NOMO-1 treated with dmso at 0.1 percent for 144 hours (cell line): ENCODE results near the gene TMEM187.
A peak's percentile ranks its signal among the peaks of the same experiment; 100 is the strongest.
"Not testable (repeated sequence)": the region's sequence is repeated elsewhere in the genome, so short reads cannot be mapped to it uniquely, and the experiment has no call there.

Experiments
- DNase-seq: peaks from one replicate; lab custom pipeline; 2025; ENCODE audit not compliant: unreplicated experiment; lab: John Stamatoyannopoulos, UW

TMEM187 gene

DNA sequence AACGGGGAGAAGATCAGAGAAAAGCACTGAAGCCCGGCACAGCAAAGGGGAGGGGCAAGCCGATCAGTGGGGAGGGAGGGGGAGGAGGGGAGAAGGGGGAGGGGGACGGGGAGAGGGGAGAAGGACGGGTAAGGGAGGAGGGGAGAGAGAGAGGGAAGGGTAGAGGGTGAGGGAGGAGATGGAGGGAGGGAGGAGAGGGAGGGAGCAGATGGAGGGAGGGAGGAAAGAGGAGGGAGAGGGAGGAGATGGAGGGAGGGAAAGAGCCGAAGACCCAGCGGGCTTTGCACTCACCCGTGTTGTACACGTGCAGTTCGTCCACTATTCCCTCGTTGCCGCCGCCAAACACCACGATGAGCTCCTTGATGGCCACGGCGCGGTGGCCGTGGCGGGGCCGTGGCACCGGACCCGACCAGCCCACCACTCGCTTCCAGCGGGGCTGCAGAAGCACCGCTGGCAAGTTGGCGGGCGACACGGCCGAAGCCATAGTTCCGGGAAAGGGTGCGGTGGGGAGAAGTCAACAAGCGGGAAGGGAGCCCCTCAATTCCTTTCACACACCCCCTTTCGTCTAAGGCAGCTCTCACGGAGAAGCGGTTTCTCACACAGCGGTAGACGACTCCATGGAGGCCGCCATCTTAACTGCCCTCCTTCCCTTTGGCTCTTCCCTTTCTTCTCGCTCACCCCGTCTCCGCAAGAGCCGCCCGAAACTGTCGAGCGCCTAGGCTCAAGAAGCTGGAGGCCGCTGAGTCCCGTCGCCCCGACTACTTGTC, 2.0 kb upstream of the TMEM187 start:
- DNase-seq = peak; percentile 36

DNA sequence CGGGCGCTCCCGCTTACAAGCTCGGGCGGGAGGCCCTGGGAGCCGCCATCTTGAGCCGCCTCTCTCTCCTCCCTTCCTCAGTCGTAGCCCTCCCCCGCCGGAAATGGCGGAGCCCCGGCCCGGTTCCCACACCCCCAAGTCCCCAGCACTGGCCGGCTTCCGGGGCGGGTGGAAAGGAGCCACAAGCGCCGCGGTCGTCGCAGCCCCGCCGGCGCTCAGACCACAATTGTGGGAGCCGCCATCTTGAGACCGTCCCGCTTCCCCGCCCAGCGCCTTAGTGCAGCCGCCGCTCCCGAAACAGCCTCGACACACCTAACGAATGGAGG, 1.5 kb upstream of the TMEM187 start:
- peak; percentile 86 for DNase-seq

GRCh38 chrX:153971450-153972367, 845 bp upstream of the TMEM187 start, which contains the start of gene HCFC1:
Gene HCFC1, minus strand, starts transcription at chrX:153971818. Its CDS starts 978 bp downstream, at chrX:153970840.
- peak; percentile 91 for DNase-seq

DNA sequence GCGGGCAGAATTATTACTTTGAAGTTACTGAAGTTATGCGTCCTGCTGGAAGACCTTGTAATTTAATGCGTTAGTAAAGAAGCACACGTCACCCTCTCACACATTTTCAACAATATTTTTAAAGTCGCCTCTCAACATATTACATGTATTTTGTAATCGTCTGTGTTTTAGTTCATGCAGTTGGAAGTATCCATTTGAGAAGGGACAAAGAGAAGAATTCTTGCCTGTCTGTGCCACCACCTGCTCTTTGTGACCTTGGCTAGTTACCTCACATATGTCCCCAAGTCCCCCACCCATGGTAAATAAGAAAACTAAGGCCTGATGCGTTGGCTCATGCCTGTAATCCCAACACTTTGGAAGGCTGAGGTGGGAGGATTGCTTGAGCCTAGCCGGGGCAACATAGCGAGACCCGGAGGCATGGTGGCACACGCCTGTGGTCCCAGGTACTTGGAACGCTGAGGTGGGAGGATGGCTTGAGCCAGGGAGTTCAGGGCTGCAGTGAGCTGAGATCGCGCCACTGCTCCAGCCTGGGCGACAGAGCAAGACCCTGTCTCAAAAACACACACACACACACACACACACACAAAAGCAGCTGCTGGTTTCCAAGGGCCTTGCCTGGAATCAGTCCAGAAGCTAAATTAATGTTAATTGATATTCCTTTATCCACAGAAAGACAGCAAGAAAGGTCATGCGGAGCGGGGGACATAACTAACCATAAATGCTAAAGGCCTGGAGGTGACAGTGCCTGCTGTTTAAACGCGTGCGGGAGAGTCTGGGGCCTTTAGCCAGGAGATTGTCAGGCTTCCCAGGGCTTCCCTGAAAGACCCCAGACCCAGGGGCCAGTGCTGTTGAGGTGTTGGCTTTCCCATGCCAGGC, 811 bp downstream of the TMEM187 start:
- no peak for DNase-seq

GRCh38 chrX:153974003-153974725, 1.6 kb downstream of the TMEM187 start:
- no peak for DNase-seq

GRCh38 chrX:153974726-153975286, 2.3 kb downstream of the TMEM187 start:
- DNase-seq = no peak

GRCh38 chrX:153980394-153980793, 7.8 kb downstream of the TMEM187 start:
- DNase-seq = not testable (repeated sequence)

DNA sequence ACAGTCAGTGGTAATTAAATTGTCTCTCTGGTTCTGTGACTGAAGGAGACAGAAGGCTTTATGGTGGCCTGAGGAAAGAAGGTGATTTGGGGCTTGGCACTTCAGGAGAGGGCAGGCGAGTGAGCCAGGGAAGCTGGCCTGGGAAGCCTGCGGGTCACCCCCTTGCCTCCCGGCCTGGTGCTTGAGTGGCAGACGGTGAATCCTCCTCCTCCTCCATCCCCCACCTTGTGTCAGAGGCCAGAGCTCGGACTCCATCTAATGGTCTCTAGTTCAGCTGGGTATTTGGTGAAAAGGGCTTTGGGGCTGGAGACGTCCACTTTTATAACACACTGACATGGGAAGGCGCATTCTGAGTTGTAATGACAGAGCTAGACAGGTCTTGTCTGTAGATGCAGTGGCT, 8.7 kb downstream of the TMEM187 start:
- DNase-seq = no peak

- DNase-seq = peak; percentile 69
Observed at GRCh38 chrX:153981771-153982533, 9.4 kb downstream of the TMEM187 start.

DNA sequence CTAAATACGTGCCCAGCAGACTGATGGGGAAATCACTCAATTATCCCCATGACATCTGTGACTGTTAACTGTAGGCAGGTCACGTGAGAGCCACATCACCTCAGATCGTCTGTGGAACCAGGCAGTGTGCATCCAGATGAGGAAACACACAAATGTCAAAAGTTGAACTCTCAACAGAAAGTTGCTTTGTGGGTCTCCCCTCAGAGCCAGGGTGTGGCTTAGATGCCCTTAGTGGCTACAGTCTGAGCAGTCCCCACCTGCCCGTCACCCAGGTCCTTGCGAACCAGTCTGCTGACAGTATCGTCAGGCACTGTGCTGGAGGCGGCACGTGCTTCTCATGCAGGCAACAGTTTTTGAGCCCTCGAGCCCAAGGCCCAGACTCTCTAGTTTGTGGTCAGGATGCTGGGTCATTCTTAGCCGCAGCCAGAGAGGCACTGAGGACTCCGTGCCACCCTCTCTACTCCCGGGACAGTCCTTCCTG, 10.8 kb downstream of the TMEM187 start:
- peak; percentile 22 for DNase-seq

- DNase-seq = no peak
Observed at GRCh38 chrX:153984351-153985178, 12.0 kb downstream of the TMEM187 start.

DNA sequence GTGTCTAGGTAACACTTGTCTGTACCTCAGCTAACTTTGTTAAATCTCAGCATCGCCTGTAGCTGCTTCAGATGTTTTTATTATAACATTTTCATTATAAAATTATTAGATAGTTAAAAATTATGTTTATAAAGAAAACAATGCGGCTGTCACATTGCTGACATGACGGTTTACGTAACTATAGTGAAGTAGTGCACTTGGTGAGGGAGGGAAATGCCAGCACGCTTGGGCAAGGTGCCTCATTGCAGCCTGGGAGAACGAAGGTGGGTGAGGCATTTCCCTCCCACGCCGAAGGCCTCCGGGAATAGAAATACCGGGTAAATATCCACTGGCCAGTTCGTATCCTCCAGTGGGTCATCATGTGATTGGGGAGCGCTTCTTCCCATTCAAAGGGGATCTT, 15.9 kb downstream of the TMEM187 start:
- DNase-seq = no peak

- DNase-seq = no peak
Observed at GRCh38 chrX:153989973-153990655, 17.6 kb downstream of the TMEM187 start.

DNA sequence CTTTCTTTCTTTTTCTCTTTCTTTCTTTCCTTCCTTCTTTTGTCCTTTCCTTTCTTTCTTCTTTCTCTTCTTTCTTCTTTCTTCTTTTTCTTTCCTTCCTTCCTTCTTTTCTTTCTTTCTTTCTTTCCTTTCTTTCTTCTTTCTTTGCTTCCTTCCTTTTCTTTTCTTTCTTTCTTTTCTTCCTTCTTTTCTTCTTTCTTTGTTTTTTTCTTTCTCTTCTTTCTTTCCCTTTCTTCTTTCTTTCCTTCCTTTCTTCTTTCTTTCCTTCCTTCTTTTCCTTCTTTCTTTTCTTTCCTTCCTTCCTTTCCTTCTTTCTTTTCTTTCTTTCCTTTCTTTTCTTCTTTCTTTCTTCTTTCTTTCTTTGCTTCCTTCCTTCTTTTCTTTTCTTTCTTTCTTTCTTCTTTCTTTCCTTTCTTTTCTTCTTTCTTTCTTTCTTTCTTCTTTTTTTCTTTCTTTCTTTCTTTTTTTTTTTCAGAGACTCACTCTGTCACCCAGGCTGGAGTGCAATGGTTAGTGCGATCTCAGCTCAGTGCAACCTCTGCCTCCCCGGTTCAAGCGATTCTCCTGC, 18.5 kb downstream of the TMEM187 start:
- DNase-seq = no peak

- no peak for DNase-seq
Observed at GRCh38 chrX:153992180-153992579, 19.6 kb downstream of the TMEM187 start.

GRCh38 chrX:153993079-153993478, 20.5 kb downstream of the TMEM187 start:
- no peak for DNase-seq

DNA sequence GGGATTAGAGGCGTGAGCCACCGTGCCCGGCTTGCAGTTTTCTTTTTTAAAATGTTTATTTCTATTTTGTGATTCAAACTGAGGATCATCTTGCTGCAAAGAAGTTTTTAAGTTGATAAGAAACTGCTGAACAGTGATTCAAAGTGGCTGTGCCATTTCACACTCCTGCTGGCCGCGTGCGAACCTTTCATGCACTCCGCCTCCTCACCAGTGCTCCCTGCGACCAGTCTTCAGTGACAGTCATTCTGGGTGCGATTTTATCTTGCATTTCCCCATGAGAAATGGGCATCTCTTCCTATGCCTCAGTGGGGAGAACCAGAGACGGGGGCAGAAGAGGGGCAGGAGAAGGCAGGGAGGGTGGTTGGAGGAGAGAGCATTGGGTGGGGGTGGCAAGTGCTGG, 21.4 kb downstream of the TMEM187 start:
- DNase-seq = no peak
